PC-3 (cell line): Measurements from ENCODE around the gene CDC45. TPM values are rescaled to one million over a fixed set of nuclear protein-coding genes. Genes with fewer than 3 reads are reported as not detected.

Experiments used
- ATAC-seq: fragments of 200-7000 bp; cut with Tn5 transposase; 2 replicates; pipeline ENCODE4 v1.9.1; 2020; ENCODE audit warnings: mild to moderate bottlenecking, moderate library complexity
- BruUV-seq: library from RNA; stranded (reverse); fragments of 400-500 nt; replicated peaks from 2 replicates; lab custom pipeline; 2021; lab: Mats Ljungman, UMichigan
- CTCF ChIA-PET: fragments of 300-600 bp; sonication (Branson Sonifier 250); formaldehyde crosslinking; loops from one replicate; lab custom pipeline; 2022; ENCODE audit warnings: antibody characterized with exemption; lab: Charles Lee
- POLR2A ChIA-PET: fragments of 300-600 bp; sonication (Branson Sonifier 250); formaldehyde crosslinking; loops from one replicate; lab custom pipeline; 2022; ENCODE audit warnings: antibody characterized with exemption; ENCODE audit not compliant: unreplicated experiment; lab: Charles Lee
- DNase-seq: peaks from one replicate; pipeline ENCODE4 v3.0.0-alpha.2; 2015
- H2AFZ ChIP-seq: fragments of 300-600 bp; sonication (generic); 2 replicates; pipeline ENCODE4 v1.6.0; 2016; ENCODE audit warnings: antibody characterized with exemption, low read length
- H3F3A ChIP-seq: fragments of 300-600 bp; sonication (generic); one replicate; pipeline ENCODE4 v1.6.0; 2017; ENCODE audit warnings: antibody characterized with exemption, low read length, control low read depth, mild to moderate bottlenecking; ENCODE audit not compliant: unreplicated experiment
- H3K27ac ChIP-seq: fragments of 300-600 bp; sonication (generic); 2 replicates; pipeline ENCODE4 v1.5.1; 2016; ENCODE audit warnings: mild to moderate bottlenecking, low read length
- H3K27me3 ChIP-seq: fragments of 300-600 bp; sonication (generic); 2 replicates; pipeline ENCODE4 v1.6.1; 2016; ENCODE audit warnings: low read length, mixed read lengths
- H3K36me3 ChIP-seq: fragments of 300-600 bp; sonication (generic); 2 replicates; pipeline ENCODE4 v1.6.1; 2016; ENCODE audit warnings: low read depth, mixed run types, low read length, mixed read lengths
- H3K4me1 ChIP-seq: fragments of 300-600 bp; sonication (generic); 2 replicates; pipeline ENCODE4 v1.5.1; 2016; ENCODE audit warnings: low read length; ENCODE audit not compliant: insufficient read depth
- H3K4me2 ChIP-seq: fragments of 300-600 bp; sonication (generic); 2 replicates; pipeline ENCODE4 v1.6.0; 2016; ENCODE audit warnings: low read length
- H3K4me3 ChIP-seq: fragments of 300-600 bp; sonication (generic); 2 replicates; pipeline ENCODE4 v1.5.1; 2016; ENCODE audit warnings: mild to moderate bottlenecking, low read length, mixed read lengths
- H3K79me2 ChIP-seq: fragments of 300-600 bp; sonication (generic); 2 replicates; pipeline ENCODE4 v1.6.1; 2017; ENCODE audit warnings: low read length, mixed read lengths
- H3K9ac ChIP-seq: fragments of 300-600 bp; sonication (generic); 2 replicates; pipeline ENCODE4 v1.6.0; 2016; ENCODE audit warnings: mild to moderate bottlenecking, low read length
- H3K9me2 ChIP-seq: fragments of 300-600 bp; sonication (generic); replicated peaks from 2 replicates; pipeline ENCODE4 v1.6.1; 2016; ENCODE audit warnings: mixed run types, low read length, mixed read lengths
- H3K9me3 ChIP-seq: fragments of 300-600 bp; sonication (generic); 2 replicates; pipeline ENCODE4 v1.6.1; 2016; ENCODE audit warnings: low read length, mixed read lengths
- H4K20me1 ChIP-seq: fragments of 300-600 bp; sonication (generic); 2 replicates; pipeline ENCODE4 v1.6.1; 2016; ENCODE audit warnings: low read length, mixed read lengths
- EZH2 ChIP-seq: fragments of 300-600 bp; sonication (generic); IDR thresholded peaks from one replicate; pipeline ENCODE4 v1.6.1; 2017; ENCODE audit warnings: antibody characterized with exemption, mild to moderate bottlenecking, low read length; ENCODE audit not compliant: unreplicated experiment
- EZH2phosphoT487 ChIP-seq: fragments of 300-600 bp; sonication (generic); IDR thresholded peaks from 2 replicates; pipeline ENCODE4 v1.6.1; 2018; ENCODE audit warnings: mild to moderate bottlenecking, antibody characterized with exemption, low read length, borderline replicate concordance
- intact Hi-C: fragments of 100-400 bp; cut with micrococcal nuclease; formaldehyde crosslinking; loops from 2 replicates; pipeline ENCODE4 v1.9.0; 2023
- total RNA-seq: library from RNA; depleted of rRNA; stranded (reverse); fragments of >200 nt; gene quantifications from 2 replicates; pipeline ENCODE4 v1.2.3, GENCODE V29; 2014
- TF ChIP-seq, protein P1 (sequence below): fragments of 300-600 bp; sonication (generic); conservative IDR thresholded peaks from 2 replicates; pipeline ENCODE4 v1.5.1; 2017; ENCODE audit warnings: antibody characterized with exemption, low read depth, mild to moderate bottlenecking, low read length

CDC45 gene
- total RNA-seq, 1 experiment from 2014 or later, result 70.9 TPM

DNA sequence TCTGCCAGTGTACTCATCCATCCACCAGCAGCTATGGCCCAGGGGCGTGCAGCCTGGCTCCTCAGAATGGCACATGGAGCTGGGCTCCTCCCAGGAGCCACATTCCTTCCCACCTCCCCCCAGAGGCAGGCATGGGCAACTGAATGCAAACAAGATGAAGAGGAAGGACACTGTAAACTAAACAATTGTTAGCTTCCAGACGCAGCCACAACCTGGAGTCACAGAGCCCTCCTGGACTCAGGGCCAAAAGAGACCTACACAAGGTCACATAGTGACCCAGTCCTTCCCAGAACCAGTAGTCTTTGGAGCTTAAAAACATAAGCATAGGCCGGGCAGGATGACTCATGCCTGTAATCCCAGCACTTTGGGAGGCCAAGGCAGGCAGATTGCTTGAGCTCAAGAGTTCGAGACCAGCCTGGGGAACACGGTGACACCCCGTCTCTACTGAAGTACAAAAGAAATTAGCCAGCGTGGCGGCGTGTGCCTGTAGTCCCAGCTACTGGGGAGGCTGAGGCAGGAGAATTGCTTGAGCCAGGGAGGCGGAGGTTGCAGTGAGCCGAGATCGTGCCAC lies 75.2 kb downstream of the CDC45 start:
- ChIA-PET CTCF (no interaction called here), POLR2A (no interaction called here)

DNA sequence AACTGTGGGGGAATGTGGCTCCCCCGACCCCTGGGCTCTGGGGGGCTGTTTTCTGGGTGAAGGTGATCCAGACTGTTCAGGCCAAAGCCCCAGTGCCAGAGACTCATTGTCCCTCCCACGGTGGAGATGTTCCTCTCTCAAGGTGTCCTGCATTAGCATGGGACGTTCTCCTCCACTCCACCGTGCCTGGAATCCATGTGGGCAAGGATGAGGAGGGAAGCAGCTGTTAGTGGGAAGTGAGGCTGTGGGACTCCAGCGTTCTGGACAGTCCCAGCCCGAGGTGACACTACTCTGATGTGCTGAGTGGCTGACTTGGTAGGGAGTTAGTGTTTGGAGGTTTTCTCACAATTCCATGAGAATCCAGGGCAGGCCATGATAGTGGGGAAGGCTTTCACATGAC lies 75.9 kb downstream of the CDC45 start:
- CTCF ChIA-PET, result no interaction called here
- Histone ChIP-seq H3K36me3 (no peaks in the 10 kb centered on the region), H3K9me3 (no peaks in the 10 kb centered on the region), H3K27me3 (no peaks in the 10 kb centered on the region), H4K20me1 (no peaks in the 10 kb centered on the region), H3K27ac (no peak overlapping the region), H3K4me3 (no peak overlapping the region), H3K4me1 (peaks cover 8% of the 10 kb centered on the region; the same call in 1 of the 2 replicates), H3K4me2 (no peak overlapping the region), H3K9me2 (no peaks in the 10 kb centered on the region), H2AFZ (no peak overlapping the region), H3K79me2 (no peaks in the 10 kb centered on the region), H3F3A (no peaks in the 10 kb centered on the region), H3K9ac (no peak overlapping the region)
- POLR2A ChIA-PET, result no interaction called here
- ATAC-seq (no peak), DNase-seq (no peak)
- intact Hi-C loops, result no loop called here
- BruUV-seq, result no TSS peak
- TF ChIP-seq, protein P1, sequence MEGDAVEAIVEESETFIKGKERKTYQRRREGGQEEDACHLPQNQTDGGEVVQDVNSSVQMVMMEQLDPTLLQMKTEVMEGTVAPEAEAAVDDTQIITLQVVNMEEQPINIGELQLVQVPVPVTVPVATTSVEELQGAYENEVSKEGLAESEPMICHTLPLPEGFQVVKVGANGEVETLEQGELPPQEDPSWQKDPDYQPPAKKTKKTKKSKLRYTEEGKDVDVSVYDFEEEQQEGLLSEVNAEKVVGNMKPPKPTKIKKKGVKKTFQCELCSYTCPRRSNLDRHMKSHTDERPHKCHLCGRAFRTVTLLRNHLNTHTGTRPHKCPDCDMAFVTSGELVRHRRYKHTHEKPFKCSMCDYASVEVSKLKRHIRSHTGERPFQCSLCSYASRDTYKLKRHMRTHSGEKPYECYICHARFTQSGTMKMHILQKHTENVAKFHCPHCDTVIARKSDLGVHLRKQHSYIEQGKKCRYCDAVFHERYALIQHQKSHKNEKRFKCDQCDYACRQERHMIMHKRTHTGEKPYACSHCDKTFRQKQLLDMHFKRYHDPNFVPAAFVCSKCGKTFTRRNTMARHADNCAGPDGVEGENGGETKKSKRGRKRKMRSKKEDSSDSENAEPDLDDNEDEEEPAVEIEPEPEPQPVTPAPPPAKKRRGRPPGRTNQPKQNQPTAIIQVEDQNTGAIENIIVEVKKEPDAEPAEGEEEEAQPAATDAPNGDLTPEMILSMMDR, result no peak
- no peak for TF ChIP-seq EZH2phosphoT487
- TF ChIP-seq EZH2, result no peak

More for the DNA sequence above, 75.2 kb downstream of the CDC45 start:
- peak; percentile 59 for DNase-seq
- Histone ChIP-seq H3K4me3 (no peak overlapping the region), H3K27me3 (no peaks in the 10 kb centered on the region), H3K9me2 (no peaks in the 10 kb centered on the region), H3K79me2 (no peaks in the 10 kb centered on the region), H3K9me3 (no peaks in the 10 kb centered on the region), H3K4me1 (peaks cover 8% of the 10 kb centered on the region; the same call in 1 of the 2 replicates), H3K9ac (no peak overlapping the region), H2AFZ (0 out of 2 replicates have a peak overlapping the region, but pooled peaks have one; percentile 26), H3K4me2 (no peak overlapping the region), H3F3A (no peaks in the 10 kb centered on the region), H3K36me3 (no peaks in the 10 kb centered on the region), H3K27ac (no peak overlapping the region), H4K20me1 (no peaks in the 10 kb centered on the region)
- BruUV-seq, result no TSS peak
- TF ChIP-seq, protein P1, result no peak; the same call in 1 of the 2 replicates
- TF ChIP-seq EZH2phosphoT487 (no peak), EZH2 (no peak)
- ATAC-seq, result peak; percentile 61
- intact Hi-C loops, result no loop called here

DNA sequence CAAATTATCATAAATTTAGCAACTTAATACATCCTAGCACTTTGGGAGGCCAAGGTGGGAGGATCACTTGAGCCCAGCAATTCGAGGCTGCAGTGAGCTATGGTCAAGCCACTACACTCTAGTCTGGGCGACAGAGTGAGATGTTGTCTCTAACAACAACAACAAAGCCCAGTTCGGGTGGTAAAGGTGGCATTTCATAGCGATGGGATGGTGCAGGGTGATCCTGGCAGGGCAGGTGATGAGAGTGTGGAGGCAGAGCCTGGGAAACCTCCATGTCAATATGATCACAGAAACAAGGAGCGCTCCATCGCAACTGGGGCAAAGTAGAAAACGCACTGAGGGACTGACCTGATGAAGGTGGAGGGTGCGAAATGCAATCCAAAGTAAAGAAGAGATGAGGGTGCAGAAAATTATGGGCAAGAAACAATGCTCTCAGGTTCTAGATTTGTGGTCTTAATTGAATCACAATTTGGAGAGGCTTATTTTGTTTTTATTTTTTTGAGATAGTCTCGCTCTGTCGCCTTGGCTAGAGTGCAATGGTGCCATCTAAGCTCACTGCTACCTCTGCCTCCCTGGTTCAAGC lies 77.3 kb downstream of the CDC45 start:
- Histone ChIP-seq H3K4me1 (peaks cover 8% of the 10 kb centered on the region; the same call in 1 of the 2 replicates), H2AFZ (no peak overlapping the region), H3K79me2 (no peaks in the 10 kb centered on the region), H3K27ac (no peak overlapping the region), H3K4me3 (no peak overlapping the region), H3K27me3 (no peaks in the 10 kb centered on the region), H4K20me1 (no peaks in the 10 kb centered on the region), H3K9ac (no peak overlapping the region), H3K9me3 (no peaks in the 10 kb centered on the region), H3K36me3 (no peaks in the 10 kb centered on the region), H3F3A (no peaks in the 10 kb centered on the region), H3K9me2 (no peaks in the 10 kb centered on the region), H3K4me2 (no peak overlapping the region)
- no peak for DNase-seq
- no peak for TF ChIP-seq EZH2
- TF ChIP-seq, protein P1, result no peak
- no peak for TF ChIP-seq EZH2phosphoT487
- intact Hi-C loops, result no loop called here
- no TSS peak for BruUV-seq
- ChIA-PET CTCF (no interaction called here), POLR2A (no interaction called here)
- ATAC-seq, result no peak
